WTC11 (cell line): ENCODE data around the gene KIAA1671.

Experiments used
- CREB1 ChIP-seq: sonication (generic); formaldehyde crosslinking; IDR thresholded peaks from 2 replicates; pipeline ENCODE4 v1.8.0; 2023; ENCODE audit warnings: mild to moderate bottlenecking, missing genetic modification reagents
- ESRRA ChIP-seq: sonication (generic); formaldehyde crosslinking; IDR thresholded peaks from 2 replicates; pipeline ENCODE4 v1.8.1; 2022; ENCODE audit warnings: mild to moderate bottlenecking, missing genetic modification reagents, borderline replicate concordance
- GTF2I ChIP-seq: fragments of 250-450 bp; sonication (Bioruptor Pico); conservative IDR thresholded peaks from 2 replicates; pipeline ENCODE4 v1.4.0; 2021; ENCODE audit warnings: mild to moderate bottlenecking
- PRRX2 ChIP-seq: fragments of 250-450 bp; sonication (Bioruptor Pico); IDR thresholded peaks from 2 replicates; pipeline ENCODE4 v1.8.0; 2021; ENCODE audit warnings: mild to moderate bottlenecking
- ZBTB21 ChIP-seq: sonication (generic); formaldehyde crosslinking; IDR thresholded peaks from 2 replicates; pipeline ENCODE4 v1.8.1; 2023; ENCODE audit warnings: mild to moderate bottlenecking, missing genetic modification reagents, borderline replicate concordance
- ZNF121 ChIP-seq: sonication (generic); formaldehyde crosslinking; IDR thresholded peaks from 2 replicates; pipeline ENCODE4 v1.8.0; 2023; ENCODE audit warnings: missing genetic modification reagents
- ZNF416 ChIP-seq: fragments of 250-450 bp; sonication (Bioruptor Pico); IDR thresholded peaks from 2 replicates; pipeline ENCODE4 v1.9.0; 2021; ENCODE audit warnings: mild to moderate bottlenecking, inconsistent platforms
- TF ChIP-seq, protein P1 (sequence below): sonication (generic); formaldehyde crosslinking; IDR thresholded peaks from 2 replicates; pipeline ENCODE4 v1.8.0; 2022; ENCODE audit warnings: mild to moderate bottlenecking, missing genetic modification reagents
- TF ChIP-seq, protein P2 (sequence below): sonication (generic); formaldehyde crosslinking; IDR thresholded peaks from 2 replicates; pipeline ENCODE4 v1.8.1; 2023; ENCODE audit warnings: mild to moderate bottlenecking, missing genetic modification reagents, borderline replicate concordance
- TF ChIP-seq, protein P3 (sequence below): fragments of 200-600 bp; IDR thresholded peaks from 2 replicates; pipeline ENCODE4 v1.8.0; 2022; ENCODE audit warnings: antibody characterized with exemption
- TF ChIP-seq, protein P4 (sequence below): sonication (generic); formaldehyde crosslinking; IDR thresholded peaks from 2 replicates; pipeline ENCODE4 v1.8.0; 2022; ENCODE audit warnings: missing genetic modification reagents
- TF ChIP-seq, protein P5 (sequence below): sonication (generic); formaldehyde crosslinking; IDR thresholded peaks from 2 replicates; pipeline ENCODE4 v1.8.1; 2022; ENCODE audit warnings: low read depth, missing genetic modification reagents, borderline replicate concordance
- TF ChIP-seq, protein P6 (sequence below): sonication (generic); formaldehyde crosslinking; IDR thresholded peaks from 2 replicates; pipeline ENCODE4 v1.8.1; 2023; ENCODE audit warnings: mild to moderate bottlenecking, missing genetic modification reagents, moderate library complexity
- TF ChIP-seq, protein P7 (sequence below): sonication (generic); formaldehyde crosslinking; conservative IDR thresholded peaks from 2 replicates; pipeline ENCODE4 v1.8.1; 2023; ENCODE audit warnings: mild to moderate bottlenecking, low read depth, missing genetic modification reagents, moderate library complexity

DNA sequence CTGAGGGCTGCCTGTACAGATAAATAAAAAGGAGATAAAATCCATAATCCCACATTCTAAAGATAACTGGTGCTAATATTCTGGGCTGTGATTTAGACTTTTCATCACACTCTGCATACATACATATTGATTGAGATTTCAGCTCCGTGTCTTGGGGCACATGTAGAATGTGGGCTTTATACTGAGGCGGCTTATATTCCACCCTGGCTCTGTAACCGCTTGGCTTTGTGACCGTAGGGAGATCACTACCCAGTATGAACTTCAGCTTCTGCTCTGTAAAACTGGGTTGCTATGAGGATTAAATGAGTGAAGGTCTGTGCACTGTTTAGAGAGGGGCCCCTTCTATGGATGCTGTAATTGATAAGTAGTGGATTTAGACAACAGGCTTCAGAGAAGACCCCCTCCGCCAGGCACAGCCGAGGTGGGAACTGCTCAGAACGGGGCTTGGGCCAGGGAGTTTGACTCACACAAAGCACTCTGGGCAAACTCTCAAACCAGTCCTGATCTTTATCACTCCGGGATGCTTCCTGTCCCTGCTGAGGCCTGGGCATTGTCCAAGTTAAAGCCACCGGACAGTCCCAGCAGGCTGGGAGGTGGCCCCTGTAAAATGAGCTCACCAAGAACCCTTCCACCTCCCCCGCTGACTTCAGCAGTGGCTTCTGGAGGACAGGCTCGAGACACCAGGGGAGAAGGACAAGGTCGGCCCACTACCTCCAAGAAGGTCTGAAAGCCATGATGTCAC, 17.2 kb downstream of the KIAA1671 start:
- TF ChIP-seq, protein P1, sequence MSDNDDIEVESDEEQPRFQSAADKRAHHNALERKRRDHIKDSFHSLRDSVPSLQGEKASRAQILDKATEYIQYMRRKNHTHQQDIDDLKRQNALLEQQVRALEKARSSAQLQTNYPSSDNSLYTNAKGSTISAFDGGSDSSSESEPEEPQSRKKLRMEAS (CRISPR knock-in tag): no peak
- TF ChIP-seq, protein P2, sequence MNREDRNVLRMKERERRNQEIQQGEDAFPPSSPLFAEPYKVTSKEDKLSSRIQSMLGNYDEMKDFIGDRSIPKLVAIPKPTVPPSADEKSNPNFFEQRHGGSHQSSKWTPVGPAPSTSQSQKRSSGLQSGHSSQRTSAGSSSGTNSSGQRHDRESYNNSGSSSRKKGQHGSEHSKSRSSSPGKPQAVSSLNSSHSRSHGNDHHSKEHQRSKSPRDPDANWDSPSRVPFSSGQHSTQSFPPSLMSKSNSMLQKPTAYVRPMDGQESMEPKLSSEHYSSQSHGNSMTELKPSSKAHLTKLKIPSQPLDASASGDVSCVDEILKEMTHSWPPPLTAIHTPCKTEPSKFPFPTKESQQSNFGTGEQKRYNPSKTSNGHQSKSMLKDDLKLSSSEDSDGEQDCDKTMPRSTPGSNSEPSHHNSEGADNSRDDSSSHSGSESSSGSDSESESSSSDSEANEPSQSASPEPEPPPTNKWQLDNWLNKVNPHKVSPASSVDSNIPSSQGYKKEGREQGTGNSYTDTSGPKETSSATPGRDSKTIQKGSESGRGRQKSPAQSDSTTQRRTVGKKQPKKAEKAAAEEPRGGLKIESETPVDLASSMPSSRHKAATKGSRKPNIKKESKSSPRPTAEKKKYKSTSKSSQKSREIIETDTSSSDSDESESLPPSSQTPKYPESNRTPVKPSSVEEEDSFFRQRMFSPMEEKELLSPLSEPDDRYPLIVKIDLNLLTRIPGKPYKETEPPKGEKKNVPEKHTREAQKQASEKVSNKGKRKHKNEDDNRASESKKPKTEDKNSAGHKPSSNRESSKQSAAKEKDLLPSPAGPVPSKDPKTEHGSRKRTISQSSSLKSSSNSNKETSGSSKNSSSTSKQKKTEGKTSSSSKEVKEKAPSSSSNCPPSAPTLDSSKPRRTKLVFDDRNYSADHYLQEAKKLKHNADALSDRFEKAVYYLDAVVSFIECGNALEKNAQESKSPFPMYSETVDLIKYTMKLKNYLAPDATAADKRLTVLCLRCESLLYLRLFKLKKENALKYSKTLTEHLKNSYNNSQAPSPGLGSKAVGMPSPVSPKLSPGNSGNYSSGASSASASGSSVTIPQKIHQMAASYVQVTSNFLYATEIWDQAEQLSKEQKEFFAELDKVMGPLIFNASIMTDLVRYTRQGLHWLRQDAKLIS (CRISPR knock-in tag): no peak
- TF ChIP-seq, protein P3, sequence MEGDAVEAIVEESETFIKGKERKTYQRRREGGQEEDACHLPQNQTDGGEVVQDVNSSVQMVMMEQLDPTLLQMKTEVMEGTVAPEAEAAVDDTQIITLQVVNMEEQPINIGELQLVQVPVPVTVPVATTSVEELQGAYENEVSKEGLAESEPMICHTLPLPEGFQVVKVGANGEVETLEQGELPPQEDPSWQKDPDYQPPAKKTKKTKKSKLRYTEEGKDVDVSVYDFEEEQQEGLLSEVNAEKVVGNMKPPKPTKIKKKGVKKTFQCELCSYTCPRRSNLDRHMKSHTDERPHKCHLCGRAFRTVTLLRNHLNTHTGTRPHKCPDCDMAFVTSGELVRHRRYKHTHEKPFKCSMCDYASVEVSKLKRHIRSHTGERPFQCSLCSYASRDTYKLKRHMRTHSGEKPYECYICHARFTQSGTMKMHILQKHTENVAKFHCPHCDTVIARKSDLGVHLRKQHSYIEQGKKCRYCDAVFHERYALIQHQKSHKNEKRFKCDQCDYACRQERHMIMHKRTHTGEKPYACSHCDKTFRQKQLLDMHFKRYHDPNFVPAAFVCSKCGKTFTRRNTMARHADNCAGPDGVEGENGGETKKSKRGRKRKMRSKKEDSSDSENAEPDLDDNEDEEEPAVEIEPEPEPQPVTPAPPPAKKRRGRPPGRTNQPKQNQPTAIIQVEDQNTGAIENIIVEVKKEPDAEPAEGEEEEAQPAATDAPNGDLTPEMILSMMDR: no peak
- no peak for TF ChIP-seq PRRX2 (CRISPR knock-in tag)
- TF ChIP-seq GTF2I (CRISPR knock-in tag): no peak
- no peak for TF ChIP-seq CREB1 (CRISPR knock-in tag)
- no peak for TF ChIP-seq ZNF416
- TF ChIP-seq ESRRA (CRISPR knock-in tag): no peak
- TF ChIP-seq, protein P4, sequence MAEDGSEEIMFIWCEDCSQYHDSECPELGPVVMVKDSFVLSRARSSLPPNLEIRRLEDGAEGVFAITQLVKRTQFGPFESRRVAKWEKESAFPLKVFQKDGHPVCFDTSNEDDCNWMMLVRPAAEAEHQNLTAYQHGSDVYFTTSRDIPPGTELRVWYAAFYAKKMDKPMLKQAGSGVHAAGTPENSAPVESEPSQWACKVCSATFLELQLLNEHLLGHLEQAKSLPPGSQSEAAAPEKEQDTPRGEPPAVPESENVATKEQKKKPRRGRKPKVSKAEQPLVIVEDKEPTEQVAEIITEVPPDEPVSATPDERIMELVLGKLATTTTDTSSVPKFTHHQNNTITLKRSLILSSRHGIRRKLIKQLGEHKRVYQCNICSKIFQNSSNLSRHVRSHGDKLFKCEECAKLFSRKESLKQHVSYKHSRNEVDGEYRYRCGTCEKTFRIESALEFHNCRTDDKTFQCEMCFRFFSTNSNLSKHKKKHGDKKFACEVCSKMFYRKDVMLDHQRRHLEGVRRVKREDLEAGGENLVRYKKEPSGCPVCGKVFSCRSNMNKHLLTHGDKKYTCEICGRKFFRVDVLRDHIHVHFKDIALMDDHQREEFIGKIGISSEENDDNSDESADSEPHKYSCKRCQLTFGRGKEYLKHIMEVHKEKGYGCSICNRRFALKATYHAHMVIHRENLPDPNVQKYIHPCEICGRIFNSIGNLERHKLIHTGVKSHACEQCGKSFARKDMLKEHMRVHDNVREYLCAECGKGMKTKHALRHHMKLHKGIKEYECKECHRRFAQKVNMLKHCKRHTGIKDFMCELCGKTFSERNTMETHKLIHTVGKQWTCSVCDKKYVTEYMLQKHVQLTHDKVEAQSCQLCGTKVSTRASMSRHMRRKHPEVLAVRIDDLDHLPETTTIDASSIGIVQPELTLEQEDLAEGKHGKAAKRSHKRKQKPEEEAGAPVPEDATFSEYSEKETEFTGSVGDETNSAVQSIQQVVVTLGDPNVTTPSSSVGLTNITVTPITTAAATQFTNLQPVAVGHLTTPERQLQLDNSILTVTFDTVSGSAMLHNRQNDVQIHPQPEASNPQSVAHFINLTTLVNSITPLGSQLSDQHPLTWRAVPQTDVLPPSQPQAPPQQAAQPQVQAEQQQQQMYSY (CRISPR knock-in tag): no peak
- TF ChIP-seq, protein P5, sequence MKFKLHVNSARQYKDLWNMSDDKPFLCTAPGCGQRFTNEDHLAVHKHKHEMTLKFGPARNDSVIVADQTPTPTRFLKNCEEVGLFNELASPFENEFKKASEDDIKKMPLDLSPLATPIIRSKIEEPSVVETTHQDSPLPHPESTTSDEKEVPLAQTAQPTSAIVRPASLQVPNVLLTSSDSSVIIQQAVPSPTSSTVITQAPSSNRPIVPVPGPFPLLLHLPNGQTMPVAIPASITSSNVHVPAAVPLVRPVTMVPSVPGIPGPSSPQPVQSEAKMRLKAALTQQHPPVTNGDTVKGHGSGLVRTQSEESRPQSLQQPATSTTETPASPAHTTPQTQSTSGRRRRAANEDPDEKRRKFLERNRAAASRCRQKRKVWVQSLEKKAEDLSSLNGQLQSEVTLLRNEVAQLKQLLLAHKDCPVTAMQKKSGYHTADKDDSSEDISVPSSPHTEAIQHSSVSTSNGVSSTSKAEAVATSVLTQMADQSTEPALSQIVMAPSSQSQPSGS (CRISPR knock-in tag): no peak
- TF ChIP-seq, protein P6, sequence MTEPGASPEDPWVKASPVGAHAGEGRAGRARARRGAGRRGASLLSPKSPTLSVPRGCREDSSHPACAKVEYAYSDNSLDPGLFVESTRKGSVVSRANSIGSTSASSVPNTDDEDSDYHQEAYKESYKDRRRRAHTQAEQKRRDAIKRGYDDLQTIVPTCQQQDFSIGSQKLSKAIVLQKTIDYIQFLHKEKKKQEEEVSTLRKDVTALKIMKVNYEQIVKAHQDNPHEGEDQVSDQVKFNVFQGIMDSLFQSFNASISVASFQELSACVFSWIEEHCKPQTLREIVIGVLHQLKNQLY (CRISPR knock-in tag): no peak
- TF ChIP-seq ZNF121: no peak
- TF ChIP-seq, protein P7, sequence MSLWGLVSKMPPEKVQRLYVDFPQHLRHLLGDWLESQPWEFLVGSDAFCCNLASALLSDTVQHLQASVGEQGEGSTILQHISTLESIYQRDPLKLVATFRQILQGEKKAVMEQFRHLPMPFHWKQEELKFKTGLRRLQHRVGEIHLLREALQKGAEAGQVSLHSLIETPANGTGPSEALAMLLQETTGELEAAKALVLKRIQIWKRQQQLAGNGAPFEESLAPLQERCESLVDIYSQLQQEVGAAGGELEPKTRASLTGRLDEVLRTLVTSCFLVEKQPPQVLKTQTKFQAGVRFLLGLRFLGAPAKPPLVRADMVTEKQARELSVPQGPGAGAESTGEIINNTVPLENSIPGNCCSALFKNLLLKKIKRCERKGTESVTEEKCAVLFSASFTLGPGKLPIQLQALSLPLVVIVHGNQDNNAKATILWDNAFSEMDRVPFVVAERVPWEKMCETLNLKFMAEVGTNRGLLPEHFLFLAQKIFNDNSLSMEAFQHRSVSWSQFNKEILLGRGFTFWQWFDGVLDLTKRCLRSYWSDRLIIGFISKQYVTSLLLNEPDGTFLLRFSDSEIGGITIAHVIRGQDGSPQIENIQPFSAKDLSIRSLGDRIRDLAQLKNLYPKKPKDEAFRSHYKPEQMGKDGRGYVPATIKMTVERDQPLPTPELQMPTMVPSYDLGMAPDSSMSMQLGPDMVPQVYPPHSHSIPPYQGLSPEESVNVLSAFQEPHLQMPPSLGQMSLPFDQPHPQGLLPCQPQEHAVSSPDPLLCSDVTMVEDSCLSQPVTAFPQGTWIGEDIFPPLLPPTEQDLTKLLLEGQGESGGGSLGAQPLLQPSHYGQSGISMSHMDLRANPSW (CRISPR knock-in tag): no peak
- TF ChIP-seq ZBTB21 (CRISPR knock-in tag): no peak
